K562 (cell line): ENCODE measurements around the gene IL15. TPM values are rescaled to one million over a fixed set of nuclear protein-coding genes. Genes with fewer than 3 reads are reported as not detected.

Experiments
- ATAC-seq: fragments of 200-7000 bp; cut with Tn5 transposase; 3 replicates; pipeline ENCODE4 v1.9.1; 2020; ENCODE audit warnings: moderate library complexity
- BruUV-seq: library from RNA; stranded (reverse); fragments of 400-500 nt; replicated peaks from 2 replicates; lab custom pipeline; 2021; lab: Mats Ljungman, UMichigan
- CTCF ChIA-PET: fragments of 300-600 bp; formaldehyde crosslinking; extraction: SDS; loops from one replicate; lab custom pipeline; 2021; ENCODE audit warnings: low intra/inter-chr PET ratio; lab: Yijun Ruan, JAX
- POLR2A ChIA-PET: fragments of 300-600, 350-650 bp; sonication (Branson Sonifier 250); formaldehyde crosslinking; extraction: SDS; loops from one replicate; lab custom pipeline; 2021; ENCODE audit warnings: antibody characterized with exemption, inconsistent platforms; lab: Yijun Ruan, JAX
- DNase-seq, 4 experiments: peaks; one replicate each; pipeline versions ENCODE4 v3.0.0 to v3.0.0-alpha.2; 2011 to 2018; ENCODE audit warnings: low spot score in 3 of 4, mixed read lengths in 3 of 4; ENCODE audit errors: extremely low read depth in 1 of 4
- FAIRE-seq: peaks from 2 replicates; lab custom pipeline; 2011; peaks lifted over from hg19 to GRCh38; lab: Jason Lieb, UNC
- H2AFZ ChIP-seq: 2 replicates; pipeline ENCODE4 v1.6.0; 2011; ENCODE audit warnings: low read depth, low read length, control low read depth, inconsistent platforms
- H3K27ac ChIP-seq: fragments of 200-600 bp; 3 replicates; pipeline ENCODE4 v1.8.0; 2011; ENCODE audit warnings: low read depth, mild to moderate bottlenecking, control low read depth, inconsistent platforms, low read length, moderate library complexity, mixed read lengths; ENCODE audit errors: extremely low read depth
- H3K27me3 ChIP-seq, 2 experiments: fragments of 300-600 bp in 1 of 2; 2 replicates in 1 of 2; 3 replicates in 1 of 2; pipeline versions ENCODE4 v1.6.0 to v1.8.0; 2011; ENCODE audit warnings: inconsistent platforms in 2 of 2, low read length in 2 of 2, mild to moderate bottlenecking in 1 of 2, mixed read lengths in 1 of 2, moderate library complexity in 1 of 2; ENCODE audit not compliant: control insufficient read depth in 2 of 2, insufficient read depth in 2 of 2
- H3K36me3 ChIP-seq: fragments of 300-600 bp; 3 replicates; pipeline ENCODE4 v1.8.0; 2011; ENCODE audit warnings: mild to moderate bottlenecking, low read length, inconsistent platforms; ENCODE audit not compliant: control insufficient read depth, insufficient read depth
- H3K4me1 ChIP-seq, 2 experiments: fragments of 200-600 bp in 1 of 2; replicated peaks in 1 of 2; 2 replicates in 1 of 2; 3 replicates in 1 of 2; pipeline versions ENCODE4 v1.5.1 to v1.8.0; 2011; ENCODE audit warnings: inconsistent platforms in 2 of 2, low read length in 2 of 2, mild to moderate bottlenecking in 1 of 2, mixed read lengths in 1 of 2, moderate library complexity in 1 of 2; ENCODE audit not compliant: control insufficient read depth in 2 of 2, insufficient read depth in 2 of 2
- H3K4me2 ChIP-seq: 2 replicates; pipeline ENCODE4 v1.6.1; 2011; ENCODE audit warnings: low read length, control low read depth, inconsistent platforms, mixed read lengths; ENCODE audit not compliant: insufficient read depth
- H3K4me3 ChIP-seq: fragments of 200-600 bp; sonication (generic), shearing (Covaris generic); 2 replicates; pipeline ENCODE4 v1.5.1; 2016; ENCODE audit warnings: control low read depth, inconsistent platforms
- H3K79me2 ChIP-seq: fragments of 200-600 bp; 3 replicates; pipeline ENCODE4 v1.8.0; 2011; ENCODE audit warnings: low read length, inconsistent platforms; ENCODE audit not compliant: control insufficient read depth, insufficient read depth
- H3K9ac ChIP-seq, 2 experiments: 2 replicates each; pipeline versions ENCODE4 v1.6.0 to v1.6.1; 2011; ENCODE audit warnings: low read depth in 2 of 2, low read length in 2 of 2, control low read depth in 1 of 2, inconsistent platforms in 1 of 2, mild to moderate bottlenecking in 1 of 2, mixed read lengths in 1 of 2; ENCODE audit not compliant: insufficient read depth in 1 of 2
- H3K9me1 ChIP-seq: one replicate; pipeline ENCODE4 v1.6.0; 2011; ENCODE audit warnings: inconsistent platforms, mild to moderate bottlenecking, low read length, moderate library complexity; ENCODE audit not compliant: control insufficient read depth, insufficient read depth
- H3K9me3 ChIP-seq: replicated peaks from 2 replicates; pipeline ENCODE4 v1.5.1; 2011; ENCODE audit warnings: low read depth, low read length, inconsistent platforms; ENCODE audit not compliant: control insufficient read depth, insufficient read depth
- H4K20me1 ChIP-seq: replicated peaks from 2 replicates; pipeline ENCODE4 v1.6.1; 2011; ENCODE audit warnings: low read length, inconsistent platforms, mixed read lengths; ENCODE audit not compliant: control insufficient read depth, insufficient read depth
- CHD1 ChIP-seq: fragments of 200-600 bp; sonication (generic); IDR thresholded peaks from one replicate; pipeline ENCODE4 v1.6.1; 2012; ENCODE audit warnings: mild to moderate bottlenecking, moderate library complexity, low read length, inconsistent platforms
- MEIS2 ChIP-seq: fragments of 450-650 bp; IDR thresholded peaks from 2 replicates; pipeline ENCODE4 v1.6.1; 2014; ENCODE audit warnings: mild to moderate bottlenecking; ENCODE audit not compliant: partially characterized antibody
- PRMT5 ChIP-seq: sonication (generic); formaldehyde crosslinking; IDR thresholded peaks from 2 replicates; pipeline ENCODE4 v1.5.0; 2020; ENCODE audit warnings: missing genetic modification reagents
- TAF1 ChIP-seq: IDR thresholded peaks from 2 replicates; pipeline ENCODE4 v1.6.1; 2011; ENCODE audit warnings: mild to moderate bottlenecking, low read length, moderate library complexity; ENCODE audit not compliant: insufficient read depth, control insufficient read depth, severe bottlenecking; ENCODE audit errors: extremely low read depth
- ZNF23 ChIP-seq: fragments of 250-450 bp; sonication (Bioruptor Pico); IDR thresholded peaks from 2 replicates; pipeline ENCODE4 v1.4.0; 2020; ENCODE audit warnings: mild to moderate bottlenecking
- ZNF696 ChIP-seq: fragments of 250-450 bp; sonication (Bioruptor Pico); conservative IDR thresholded peaks from 2 replicates; pipeline ENCODE4 v1.4.0; 2020; ENCODE audit warnings: mild to moderate bottlenecking, moderate library complexity
- in situ Hi-C: fragments of 300-500 bp; cut with MboI; formaldehyde crosslinking; loops from 4 replicates; pipeline ENCODE4 v1.15.0; 2018; ENCODE audit warnings: inconsistent platforms, mixed read lengths
- intact Hi-C: fragments of 100-400 bp; cut with micrococcal nuclease; formaldehyde crosslinking; loops from 2 replicates; pipeline ENCODE4 v1.14.2; 2022
- polyA plus RNA-seq, 8 experiments: library from polyadenylated mRNA; depleted of rRNA in 4 of 8; stranded (reverse) in 5 of 8; unstranded in 3 of 8; fragments of >200 nt; fragmentation: Nextera tagmentation in 2 of 8; fragmentation: Illumina TruSeq in 1 of 8; extraction: Ambion mirVana in 2 of 8; extraction: Trizol in 1 of 8; gene quantifications; 2 replicates each; pipeline versions ENCODE4 v1.2.1 to v1.2.3, GENCODE V29; 2011 to 2014; ENCODE audit warnings: inconsistent platforms in 1 of 8, missing spikeins in 1 of 8
- total RNA-seq, 7 experiments: library from RNA; depleted of rRNA in 6 of 7; stranded (reverse); fragments of >200 nt in 6 of 7; fragmentation: Illumina TruSeq in 2 of 7; extraction: Trizol in 2 of 7; gene quantifications; 2 replicates each; pipeline versions ENCODE4 v1.2.1 to v1.2.3, GENCODE V29; 2011 to 2021; ENCODE audit warnings: low replicate concordance in 1 of 7
- TF ChIP-seq, protein P1 (sequence below): fragments of 450-650 bp; IDR thresholded peaks from 2 replicates; pipeline ENCODE4 v1.6.1; 2016; ENCODE audit warnings: low read depth

IL15 gene
- total and polyA plus RNA-seq, 9 of the 15 experiments (the other 6 are each of a cell fraction or from before 2014, with no cell fraction given), result 0.13 to 0.50 (median 0.34) TPM

DNA sequence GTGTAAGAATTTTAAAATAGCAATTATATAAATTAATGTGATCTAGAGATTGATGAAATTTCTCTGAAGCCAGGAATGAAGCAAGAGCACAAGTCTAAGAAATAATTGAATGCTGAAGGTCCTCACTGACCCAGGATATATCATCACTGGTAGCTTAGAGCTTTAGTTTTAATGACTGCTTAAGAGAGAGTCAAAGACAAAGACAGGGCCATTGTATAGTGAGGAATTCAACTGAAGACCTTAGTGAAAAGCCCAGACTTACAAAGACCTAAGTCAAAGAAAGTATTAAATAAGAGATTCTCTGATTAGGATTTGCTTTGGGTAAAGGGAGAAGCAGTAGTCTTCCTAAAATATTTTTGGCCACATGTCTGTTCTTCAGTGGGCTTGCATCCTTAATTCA lies 26.0 kb upstream of the IL15 start:
- in situ Hi-C loops, result no loop called here
- intact Hi-C loops, result no loop called here
- FAIRE-seq, result no peak
- no peak overlapping the region for H2AFZ ChIP-seq
- no peaks in the 10 kb centered on the region for H4K20me1 ChIP-seq
- no peak overlapping the region for H3K4me3 ChIP-seq
- TF ChIP-seq ZNF23 (CRISPR knock-in tag) (no peak), ZNF696 (CRISPR knock-in tag) (no peak), TAF1 (no peak), MEIS2 (no peak), CHD1 (no peak), PRMT5 (CRISPR knock-in tag) (no peak)
- TF ChIP-seq, protein P1, sequence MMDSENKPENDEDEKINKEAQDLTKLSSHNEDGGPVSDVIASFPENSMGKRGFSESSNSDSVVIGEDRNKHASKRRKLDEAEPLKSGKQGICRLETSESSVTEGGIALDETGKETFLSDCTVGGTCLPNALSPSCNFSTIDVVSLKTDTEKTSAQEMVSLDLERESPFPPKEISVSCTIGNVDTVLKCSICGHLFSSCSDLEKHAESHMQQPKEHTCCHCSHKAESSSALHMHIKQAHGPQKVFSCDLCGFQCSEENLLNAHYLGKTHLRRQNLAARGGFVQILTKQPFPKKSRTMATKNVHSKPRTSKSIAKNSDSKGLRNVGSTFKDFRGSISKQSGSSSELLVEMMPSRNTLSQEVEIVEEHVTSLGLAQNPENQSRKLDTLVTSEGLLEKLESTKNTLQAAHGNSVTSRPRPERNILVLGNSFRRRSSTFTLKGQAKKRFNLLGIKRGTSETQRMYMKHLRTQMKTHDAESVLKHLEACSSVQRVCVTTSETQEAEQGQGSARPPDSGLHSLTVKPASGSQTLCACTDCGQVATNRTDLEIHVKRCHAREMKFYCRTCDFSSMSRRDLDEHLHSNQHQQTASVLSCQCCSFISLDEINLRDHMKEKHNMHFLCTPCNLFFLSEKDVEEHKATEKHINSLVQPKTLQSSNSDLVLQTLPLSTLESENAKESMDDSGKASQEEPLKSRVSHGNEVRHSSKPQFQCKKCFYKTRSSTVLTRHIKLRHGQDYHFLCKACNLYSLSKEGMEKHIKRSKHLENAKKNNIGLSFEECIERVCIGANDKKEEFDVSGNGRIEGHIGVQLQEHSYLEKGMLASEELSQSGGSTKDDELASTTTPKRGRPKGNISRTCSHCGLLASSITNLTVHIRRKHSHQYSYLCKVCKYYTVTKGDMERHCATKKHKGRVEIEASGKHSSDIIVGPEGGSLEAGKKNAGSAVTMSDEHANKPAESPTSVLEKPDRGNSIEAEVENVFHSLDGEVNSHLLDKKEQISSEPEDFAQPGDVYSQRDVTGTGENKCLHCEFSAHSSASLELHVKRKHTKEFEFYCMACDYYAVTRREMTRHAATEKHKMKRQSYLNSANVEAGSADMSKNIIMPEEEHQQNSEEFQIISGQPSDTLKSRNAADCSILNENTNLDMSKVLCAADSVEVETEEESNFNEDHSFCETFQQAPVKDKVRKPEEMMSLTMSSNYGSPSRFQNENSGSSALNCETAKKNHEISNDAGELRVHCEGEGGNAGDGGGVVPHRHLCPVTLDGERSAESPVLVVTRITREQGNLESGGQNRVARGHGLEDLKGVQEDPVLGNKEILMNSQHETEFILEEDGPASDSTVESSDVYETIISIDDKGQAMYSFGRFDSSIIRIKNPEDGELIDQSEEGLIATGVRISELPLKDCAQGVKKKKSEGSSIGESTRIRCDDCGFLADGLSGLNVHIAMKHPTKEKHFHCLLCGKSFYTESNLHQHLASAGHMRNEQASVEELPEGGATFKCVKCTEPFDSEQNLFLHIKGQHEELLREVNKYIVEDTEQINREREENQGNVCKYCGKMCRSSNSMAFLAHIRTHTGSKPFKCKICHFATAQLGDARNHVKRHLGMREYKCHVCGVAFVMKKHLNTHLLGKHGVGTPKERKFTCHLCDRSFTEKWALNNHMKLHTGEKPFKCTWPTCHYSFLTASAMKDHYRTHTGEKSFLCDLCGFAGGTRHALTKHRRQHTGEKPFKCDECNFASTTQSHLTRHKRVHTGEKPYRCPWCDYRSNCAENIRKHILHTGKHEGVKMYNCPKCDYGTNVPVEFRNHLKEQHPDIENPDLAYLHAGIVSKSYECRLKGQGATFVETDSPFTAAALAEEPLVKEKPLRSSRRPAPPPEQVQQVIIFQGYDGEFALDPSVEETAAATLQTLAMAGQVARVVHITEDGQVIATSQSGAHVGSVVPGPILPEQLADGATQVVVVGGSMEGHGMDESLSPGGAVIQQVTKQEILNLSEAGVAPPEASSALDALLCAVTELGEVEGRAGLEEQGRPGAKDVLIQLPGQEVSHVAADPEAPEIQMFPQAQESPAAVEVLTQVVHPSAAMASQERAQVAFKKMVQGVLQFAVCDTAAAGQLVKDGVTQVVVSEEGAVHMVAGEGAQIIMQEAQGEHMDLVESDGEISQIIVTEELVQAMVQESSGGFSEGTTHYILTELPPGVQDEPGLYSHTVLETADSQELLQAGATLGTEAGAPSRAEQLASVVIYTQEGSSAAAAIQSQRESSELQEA, result no peak
- no peak overlapping the region for H3K4me2 ChIP-seq
- CTCF ChIA-PET, result no interaction called here
- no peak overlapping the region for H3K9ac ChIP-seq
- no peak for ATAC-seq
- H3K27me3 ChIP-seq, result no peaks in the 10 kb centered on the region
- DNase-seq, result no peak
- no TSS peak for BruUV-seq
- no peaks in the 10 kb centered on the region for H3K36me3 ChIP-seq
- no peaks in the 10 kb centered on the region for H3K4me1 ChIP-seq
- POLR2A ChIA-PET, result no interaction called here
- H3K9me3 ChIP-seq, result no peaks in the 10 kb centered on the region
- H3K79me2 ChIP-seq, result no peaks in the 10 kb centered on the region
- no peak overlapping the region for H3K27ac ChIP-seq
- no peaks in the 10 kb centered on the region for H3K9me1 ChIP-seq
